GM18909 (cell line): Measurements from ENCODE around the gene ZGPAT.
"Not testable (repeated sequence)": the region's sequence is repeated elsewhere in the genome, so short reads cannot be mapped to it uniquely, and the experiment has no call there.

Source experiments
- ATAC-seq: cut with Tn5 transposase; IDR thresholded peaks from one replicate; pipeline ENCODE4 v1.9.1; 2021; ENCODE audit warnings: mild to moderate bottlenecking; ENCODE audit not compliant: unreplicated experiment, poor library complexity

Gene ZGPAT

DNA sequence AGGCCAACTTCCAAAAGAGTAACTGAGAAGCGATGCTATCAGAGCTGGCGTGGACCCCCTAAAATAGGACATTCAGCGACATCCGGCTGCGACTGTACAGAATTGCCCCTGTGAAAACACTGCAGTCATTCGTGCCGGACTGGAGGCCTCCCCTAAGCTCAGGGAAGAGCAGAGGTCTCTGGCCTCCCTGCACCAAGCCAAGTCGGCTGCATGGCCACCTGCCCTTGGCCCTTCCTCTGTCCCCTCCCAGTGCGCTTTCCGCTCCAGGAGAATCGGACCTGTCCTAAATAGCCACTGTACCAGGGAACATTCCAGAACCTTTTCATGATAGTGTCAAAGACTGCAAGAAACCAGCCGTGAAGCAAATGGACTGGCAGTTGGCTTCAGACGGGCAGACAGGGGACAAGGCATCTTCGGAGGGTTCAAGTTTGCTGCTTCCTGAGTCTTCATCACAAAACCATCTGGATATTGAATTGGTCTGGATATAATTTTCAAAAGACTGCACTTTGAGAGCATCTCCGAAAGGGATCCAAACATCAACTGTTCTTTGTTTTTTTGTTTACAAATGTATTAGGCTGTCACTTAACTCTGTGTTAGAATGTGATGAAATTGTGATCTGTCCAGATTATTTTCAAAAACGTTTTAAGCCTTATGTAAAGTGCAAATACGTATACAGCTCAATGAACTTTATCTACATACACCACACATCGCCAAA, 48.3 kb downstream of the ZGPAT start:
- no peak for ATAC-seq

DNA sequence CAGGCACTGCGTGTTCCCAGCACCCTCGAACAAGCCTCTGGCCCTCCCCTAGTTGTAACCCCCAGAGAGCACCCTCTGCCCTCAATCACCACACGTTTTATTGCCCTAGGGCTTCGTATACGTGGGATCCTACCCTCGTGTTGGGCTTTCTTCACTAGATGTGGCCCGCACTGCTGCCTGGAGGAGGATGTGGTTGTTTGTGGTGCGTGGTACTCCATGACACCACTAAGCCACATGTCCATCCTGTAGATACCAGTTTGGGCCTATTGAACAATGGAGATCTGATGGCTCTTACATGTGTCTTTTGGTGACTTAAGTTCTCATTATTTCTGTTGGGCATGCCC, 48.8 kb downstream of the ZGPAT start:
- ATAC-seq: no peak

DNA sequence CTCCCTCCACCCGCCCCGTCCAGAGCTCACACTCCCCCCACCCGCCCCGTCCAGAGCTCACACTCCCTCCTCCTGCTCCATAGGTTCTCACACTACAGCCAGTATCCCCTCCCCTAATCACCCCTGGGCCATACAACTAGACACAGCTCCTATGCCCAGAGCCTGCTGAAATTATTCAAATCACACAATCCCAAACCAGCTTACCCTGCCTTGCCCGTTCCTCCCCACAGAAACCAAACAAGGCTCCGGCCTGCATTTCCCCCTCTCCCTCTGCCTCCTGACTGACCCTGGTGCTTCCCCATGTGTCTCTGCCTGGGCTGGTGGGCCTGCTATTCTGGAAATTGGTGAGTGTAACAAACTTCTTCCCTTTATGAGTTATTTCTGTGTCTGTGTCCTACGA, 50.3 kb downstream of the ZGPAT start:
- no peak for ATAC-seq

DNA sequence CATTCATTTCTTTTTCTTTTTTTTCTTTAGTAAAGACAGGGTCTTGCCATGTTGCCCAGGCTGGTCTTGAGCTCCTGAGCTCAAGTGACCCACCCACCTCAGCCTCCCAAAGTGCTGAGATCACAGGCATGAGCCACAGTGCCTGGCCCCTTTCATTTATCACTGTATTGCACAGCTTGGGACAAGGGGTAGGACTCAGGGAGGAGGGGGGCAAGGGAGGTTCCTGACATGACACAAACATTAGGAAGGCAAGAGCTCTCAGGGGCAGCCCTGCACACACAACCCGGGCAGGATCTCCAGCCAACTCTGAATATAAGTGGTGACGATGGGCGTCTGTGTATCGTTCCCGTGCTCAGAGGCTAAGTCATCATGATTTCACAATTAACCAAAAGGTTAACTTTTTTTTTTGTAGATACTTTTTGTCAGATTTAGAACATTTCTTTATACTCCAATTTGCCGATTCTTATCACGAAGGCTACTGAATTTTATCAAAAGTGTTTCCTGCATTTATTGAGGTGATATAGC, 51.6 kb downstream of the ZGPAT start:
- ATAC-seq: no peak

DNA sequence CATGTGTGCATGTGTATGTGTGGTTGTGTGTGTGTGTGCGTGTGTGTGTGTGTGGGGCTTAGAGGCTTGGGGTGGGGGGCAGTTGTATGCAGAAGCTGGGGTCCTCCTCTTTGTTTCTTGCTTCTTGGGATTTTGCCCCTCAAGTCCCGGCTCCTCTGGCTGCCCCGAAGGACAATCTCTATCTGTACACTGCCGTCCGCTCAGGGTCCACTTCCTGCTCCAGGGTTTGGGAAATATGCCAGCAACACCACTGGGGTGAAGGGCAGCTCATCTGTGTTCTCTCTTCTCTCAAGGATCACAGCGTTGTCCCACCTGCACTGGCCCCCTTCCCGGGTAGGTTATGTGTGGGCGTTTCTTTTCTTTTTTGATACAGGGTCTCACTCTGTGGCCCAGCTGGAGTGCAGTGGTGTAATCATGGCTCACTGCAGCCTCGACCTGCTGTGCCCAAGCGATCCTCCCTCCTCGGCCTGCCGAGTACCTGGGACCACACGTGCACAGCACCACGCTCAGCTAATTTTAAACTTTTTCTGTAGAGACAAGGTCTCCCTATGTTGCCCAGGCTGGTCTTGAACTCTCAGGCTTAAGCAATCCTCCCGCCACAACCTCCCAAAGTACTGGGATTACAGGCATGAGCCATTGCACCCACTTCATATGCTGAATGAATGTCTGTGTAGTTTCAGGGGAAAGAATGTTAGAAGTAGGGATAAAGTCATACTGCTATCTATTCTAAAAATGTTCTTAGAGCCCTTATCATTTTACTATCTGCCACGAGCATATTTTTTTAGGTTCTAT, 57.4 kb downstream of the ZGPAT start:
- no peak for ATAC-seq

DNA sequence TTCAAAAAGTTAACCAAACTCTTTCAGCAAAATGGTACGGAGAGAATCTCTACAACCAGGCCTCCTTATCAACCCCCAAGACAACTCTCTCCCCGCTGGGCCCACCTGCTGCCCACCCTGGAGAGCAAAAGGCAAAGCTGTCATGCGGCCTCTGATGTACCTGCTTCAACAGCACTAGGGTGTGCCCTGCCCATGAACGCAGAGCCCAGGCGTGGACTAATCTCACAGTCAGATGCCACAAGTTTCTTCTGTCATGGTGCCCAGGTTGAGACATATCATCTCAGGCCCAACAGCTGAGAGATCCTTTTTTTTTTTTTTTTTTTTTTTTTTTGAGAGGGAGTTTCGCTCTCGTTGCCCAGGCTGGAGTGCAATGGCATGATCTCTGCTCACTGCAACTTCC, 58.1 kb downstream of the ZGPAT start:
- no peak for ATAC-seq

DNA sequence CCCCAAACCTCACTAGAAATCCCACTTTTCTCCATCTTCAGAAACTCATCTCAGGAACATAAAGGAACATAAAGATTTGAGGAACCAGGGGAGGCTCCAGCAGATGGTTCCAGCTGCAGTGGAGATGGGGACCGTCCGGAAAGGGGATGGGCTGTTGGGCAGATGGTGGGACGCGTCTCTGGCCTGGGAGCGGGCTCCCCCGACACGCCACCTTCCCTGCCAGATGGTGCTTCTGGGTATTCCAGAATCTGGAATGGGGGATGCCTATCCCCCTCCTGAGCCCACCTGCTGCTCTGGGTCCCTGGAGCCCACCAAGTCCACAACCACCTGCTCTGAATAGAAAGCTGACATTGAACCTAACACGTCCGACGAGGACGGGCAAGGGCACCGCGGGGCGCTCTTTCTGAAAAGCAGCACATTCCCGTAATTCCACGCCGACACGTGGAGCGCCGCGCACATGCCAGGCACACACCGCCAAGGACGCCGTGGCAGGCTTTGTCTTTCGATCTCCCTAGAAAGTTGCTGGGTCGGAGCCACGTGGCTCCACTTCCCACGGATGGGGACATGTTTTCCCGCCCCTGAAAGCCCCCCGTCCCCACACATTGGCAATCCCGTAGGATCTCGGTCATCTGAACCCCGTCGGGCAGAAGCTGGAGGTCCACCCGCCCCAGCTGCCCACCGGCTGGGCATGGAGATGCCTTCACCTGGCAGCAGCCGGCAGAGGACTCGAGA, 59.0 kb downstream of the ZGPAT start:
- no peak for ATAC-seq

DNA sequence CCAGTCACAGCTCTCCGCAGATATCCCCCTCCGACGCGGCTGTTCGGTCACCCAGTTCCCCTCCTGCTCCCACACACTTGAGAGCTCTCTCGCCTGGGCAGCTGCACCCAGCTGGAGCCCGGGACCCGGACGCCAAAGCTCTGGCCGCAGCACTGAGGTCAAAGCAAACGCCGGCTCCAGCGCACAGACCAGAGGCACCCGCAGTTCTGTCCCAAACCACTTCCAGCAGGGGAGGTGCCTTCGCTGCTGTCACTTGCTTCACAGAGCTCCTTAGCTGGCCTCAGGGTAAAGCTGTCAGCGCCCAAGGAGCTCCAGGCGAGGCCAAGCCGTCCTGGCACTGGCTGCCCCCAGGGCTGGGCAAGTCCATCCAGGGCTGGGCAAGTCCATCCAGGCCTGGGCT, 59.6 kb downstream of the ZGPAT start:
- no peak for ATAC-seq

DNA sequence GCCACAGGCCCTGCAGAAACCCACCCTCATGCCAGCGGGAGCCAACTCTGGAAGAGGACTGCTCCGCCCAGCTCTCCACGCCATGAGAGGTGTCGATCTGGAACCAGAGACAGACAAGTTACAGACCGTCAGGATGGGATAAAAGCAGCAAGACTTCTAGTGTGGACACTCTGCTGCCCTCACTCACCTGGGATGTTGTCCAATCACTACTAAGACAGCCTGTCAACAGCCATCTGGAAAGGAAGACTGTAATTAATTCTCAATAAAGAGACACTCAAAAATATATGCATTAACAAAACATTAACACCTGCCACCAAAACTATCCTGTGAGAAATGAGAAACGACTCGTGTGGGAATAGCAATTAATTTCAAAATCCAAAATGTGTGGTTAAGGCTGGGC, 60.0 kb downstream of the ZGPAT start:
- ATAC-seq: no peak

DNA sequence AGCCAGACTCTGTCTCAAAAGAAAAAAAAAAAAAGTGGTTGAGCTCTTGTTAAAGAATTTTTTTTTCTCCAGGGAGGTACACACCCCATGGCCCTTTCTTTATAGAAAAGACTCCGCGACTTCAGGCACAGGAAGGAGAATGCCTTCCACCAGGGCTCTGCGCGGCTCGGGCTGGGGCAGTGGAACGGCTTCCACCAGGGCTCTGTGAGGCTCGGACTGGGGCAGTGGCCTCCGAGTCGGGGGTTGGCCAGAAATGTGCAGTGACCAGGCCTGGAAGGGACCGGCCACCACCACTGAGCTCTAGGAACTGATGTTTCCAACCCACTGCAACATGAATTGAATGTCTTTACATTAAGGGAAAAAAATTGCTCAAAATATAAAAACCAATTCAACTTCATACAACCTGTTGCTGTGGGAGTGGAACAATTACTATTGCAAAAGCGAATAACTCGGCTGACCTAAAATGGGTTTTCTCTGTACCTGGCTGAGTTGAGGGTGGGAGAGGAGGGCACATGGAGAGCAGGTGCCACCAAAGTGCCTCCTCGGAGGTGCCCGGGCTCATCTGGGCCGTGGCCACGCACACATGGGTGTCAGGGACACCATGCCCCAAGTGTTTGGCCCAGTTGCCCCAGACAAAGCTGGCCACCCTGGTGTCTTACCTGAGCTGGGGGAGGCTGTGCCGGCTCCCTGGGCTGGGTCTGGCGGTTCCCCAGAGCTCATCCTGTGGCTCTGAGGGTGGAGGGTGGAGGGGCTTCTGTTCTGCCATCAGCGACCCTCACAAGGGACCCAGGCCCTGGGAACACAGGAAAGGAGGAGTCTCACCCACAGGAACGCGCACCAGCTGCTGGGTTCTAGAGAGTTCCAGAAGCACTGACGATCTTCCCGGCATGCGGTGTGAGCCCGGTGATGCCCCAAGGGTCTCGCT, 61.0 kb downstream of the ZGPAT start:
- ATAC-seq: no peak

DNA sequence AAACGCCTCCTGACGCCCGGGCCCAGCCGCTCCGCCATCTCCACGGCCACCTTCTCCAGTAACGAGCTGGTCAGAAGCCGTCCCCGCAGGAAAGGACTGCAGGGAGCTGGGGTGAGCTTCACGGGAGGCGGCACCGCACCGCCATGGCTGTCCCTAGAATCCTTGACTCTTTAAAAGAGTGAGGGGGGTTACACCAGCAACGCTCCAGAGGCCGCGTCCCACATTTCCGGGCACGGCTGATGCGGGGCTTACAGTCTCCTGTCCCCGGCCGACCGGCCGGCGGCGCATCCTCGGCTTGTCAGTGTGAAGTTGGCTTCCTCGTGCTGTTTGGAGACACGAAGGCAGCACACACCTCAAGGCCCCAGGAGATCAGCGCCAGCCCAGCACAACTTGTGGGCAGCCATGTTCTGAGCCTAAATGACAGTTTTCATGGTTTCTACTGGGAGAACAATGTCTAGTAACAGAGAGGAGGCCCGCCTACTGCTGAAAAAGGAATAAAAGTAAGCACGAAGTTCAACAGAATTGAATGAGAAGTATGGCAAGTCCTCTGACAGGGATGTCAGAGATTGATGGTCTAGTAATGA, 62.1 kb downstream of the ZGPAT start:
- ATAC-seq: no peak

DNA sequence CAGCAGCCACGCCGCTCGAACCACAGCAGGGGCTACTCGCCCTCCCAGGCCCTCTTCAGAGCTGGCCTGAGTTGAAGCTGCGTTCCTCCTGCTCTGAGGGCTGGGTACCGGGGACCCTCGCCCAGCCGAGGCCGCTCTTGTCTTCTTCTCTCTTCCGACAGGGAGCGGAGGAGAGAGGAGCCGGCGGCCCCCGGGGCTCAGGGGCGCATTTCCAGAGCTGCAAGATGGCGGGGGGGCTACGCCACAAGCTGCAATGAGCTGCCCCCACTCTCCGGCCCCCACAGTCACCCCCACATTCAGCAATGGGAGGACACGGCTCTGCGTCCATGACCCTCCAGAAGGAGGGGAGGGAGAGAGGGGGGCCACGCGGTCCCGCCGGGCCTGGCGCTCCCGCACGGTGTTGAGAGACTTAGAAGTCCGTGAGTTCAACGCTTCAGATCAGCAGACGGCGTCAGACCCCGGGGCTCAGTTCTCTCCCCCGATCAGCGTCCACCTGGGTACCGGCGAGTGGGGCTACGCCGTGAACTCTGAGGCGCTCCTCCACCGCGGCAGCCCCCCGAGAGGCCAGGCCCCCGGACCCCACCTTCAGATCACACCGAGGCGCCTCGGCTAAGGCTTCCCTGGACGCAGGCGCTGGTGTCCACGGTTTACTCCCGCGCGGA, 63.3 kb downstream of the ZGPAT start:
- no peak for ATAC-seq

DNA sequence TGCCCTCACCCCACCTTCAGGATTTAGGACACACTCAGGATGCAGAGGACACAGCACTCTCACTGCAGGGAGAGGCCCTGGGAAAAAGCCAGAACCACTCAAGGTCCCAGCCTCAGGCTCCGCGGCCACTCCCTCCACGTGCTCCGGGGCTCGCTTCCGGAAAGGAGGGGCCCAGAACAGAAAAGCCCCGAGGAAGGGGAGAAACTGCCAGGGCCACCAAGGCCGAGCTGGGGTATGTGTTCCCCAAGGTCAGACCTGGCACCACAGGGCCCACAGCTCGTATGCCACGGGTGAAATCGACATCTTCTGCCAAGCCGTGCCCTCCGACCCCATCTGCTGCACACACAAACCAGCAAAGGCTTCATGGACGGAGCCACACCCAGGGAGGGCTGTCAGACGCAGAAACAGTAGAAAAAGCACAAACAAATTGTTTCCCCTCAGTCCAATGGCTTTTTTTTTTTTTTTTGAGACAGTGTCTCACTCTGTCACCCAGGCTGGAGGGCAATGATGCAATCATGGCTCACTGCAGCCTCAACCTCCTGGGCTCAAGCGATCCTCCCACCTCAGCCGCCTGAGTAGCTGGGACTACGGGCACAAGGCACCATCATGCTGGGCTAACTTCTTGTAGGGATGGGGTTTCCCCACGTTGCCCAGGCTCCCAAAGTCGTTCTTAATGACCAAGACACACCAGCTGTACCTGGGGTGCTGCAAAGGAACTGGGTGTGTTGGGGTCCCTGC, 65.1 kb downstream of the ZGPAT start:
- no peak for ATAC-seq

DNA sequence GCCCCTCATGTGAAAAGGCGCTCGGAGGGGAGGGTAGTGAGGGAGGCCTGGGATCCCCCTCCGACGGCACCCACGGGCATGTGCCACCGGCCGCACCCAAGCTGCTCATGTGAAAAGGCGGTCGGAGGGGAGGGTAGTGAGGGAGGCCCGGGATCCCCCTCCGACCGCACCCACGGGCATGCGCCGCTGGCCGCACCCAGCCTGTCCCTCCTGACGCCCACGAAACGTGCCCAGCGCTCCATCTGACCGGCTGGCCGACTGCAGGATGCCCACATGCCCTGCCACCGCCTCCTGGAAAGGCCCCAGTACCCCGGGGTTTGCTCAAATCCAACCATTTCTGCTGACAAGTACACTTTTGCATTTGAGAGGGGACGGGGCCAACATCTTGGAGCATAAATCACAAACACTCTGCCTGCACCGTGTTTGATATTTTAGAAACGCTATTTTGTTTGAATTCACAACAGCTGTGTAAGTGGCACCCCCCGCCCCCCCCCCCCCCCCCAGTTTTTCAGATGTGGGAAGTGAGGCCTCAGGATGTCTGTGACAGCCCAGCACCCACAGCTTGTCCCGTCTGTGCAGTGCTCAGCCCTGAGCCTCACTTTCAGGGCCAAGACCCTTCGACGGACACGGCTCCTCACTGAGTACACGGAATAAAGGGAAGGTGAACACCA, 65.9 kb downstream of the ZGPAT start:
- no peak for ATAC-seq

DNA sequence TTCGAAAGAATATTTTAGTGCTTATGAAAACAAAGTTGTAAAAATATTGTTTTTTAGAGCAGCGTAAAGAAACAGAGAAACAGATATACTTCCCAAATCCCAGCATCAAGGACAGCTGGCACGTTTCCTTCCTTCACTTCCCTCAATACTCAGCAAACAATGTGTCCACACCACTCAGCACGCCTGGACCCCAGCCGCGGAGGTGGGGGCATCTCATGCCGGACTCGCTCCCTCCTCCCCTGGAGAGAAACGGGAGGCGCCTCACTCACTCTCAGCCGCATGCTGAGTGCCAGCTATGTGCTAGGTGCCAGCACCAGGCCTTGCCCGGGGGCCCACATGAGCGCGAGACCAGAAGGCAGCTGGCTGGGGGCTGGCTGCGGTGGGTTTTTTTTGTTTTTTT, 66.5 kb downstream of the ZGPAT start:
- no peak for ATAC-seq

DNA sequence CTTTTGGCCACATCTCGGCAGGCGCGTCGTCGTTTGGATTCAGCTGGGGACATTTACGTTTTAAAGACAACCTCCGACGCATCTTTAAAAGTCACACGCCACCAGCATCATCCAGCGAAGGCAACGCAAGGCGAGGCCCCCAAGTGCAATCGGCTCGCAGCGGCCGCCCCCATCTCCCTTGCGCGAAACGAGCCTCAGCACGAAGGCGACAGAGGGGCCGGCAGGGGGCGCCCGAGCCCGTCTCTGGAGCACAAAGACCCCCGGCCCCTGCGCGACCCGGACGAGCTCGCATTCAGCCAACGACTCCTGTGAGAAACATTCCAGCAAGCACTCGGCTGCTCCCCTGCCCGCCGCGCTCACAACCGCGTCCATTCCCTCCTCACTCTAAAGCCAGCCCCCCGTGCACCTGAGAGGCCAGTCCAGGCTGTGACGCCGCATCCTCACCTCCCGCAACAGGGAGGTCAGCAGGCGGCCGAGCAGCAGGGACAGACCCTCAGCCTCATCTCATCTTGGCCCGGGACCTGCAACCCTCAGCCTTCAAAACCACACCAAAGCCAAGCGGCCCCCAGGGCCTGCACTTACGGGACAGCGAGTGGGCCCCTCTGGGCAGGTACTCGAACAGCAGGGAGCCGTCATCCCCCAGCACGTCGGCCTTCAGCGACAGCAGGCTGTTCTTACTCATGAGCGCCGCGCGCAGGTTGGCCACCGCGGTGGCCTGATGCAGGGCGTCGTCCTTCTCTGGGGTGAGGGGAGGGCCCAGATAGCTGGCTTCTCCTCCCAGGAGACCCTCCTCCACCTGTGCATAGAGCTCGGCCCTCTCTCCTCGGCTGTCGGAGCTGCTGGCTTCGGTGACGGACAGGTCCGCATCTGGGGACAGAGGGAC, 67.5 kb downstream of the ZGPAT start:
- ATAC-seq: no peak

DNA sequence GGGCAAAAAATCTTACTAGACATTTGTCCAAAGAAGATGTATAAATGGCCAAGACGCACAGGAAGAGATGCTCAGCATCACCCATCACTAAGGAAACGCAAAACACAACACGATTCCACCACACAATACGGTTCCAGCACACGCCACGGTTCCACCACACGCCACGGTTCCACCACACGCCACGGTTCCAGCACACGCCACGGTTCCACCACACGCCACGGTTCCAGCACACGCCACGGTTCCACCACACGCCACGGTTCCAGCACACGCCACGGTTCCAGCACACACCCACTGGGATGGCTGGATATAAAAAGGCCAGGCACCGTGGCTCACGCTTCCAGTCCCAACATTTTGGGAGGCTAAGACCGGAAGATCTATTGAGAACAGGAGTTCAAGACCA, 69.0 kb downstream of the ZGPAT start:
- ATAC-seq: not testable (repeated sequence)
